Naive B cell (primary cell): ENCODE results near the gene PCSK5. TPM values are rescaled to one million over a fixed set of nuclear protein-coding genes. Genes with fewer than 3 reads are reported as not detected.

Experiments used
- ATAC-seq, 2 donors: fragments of 150-1000 bp; cut with Tn5 transposase; 2 replicates each; pipeline ENCODE4 v1.10.0; 2021; ENCODE audit warnings: low read depth in 2 of 2, mild to moderate bottlenecking in 2 of 2, moderate library complexity in 2 of 2
- DNase-seq: peaks from one replicate; pipeline ENCODE4 v3.0.0; 2022
- H3K27ac Mint-ChIP-seq, 6 donors: one replicate each; pipeline ENCODE4 v1.8.0; 2020 to 2022; ENCODE audit warnings: mild to moderate bottlenecking in 6 of 6, mixed read lengths in 6 of 6, moderate library complexity in 5 of 6, inconsistent platforms in 2 of 6
- H3K27me3 Mint-ChIP-seq, 3 donors: one replicate each; pipeline ENCODE4 v1.8.0; 2021 to 2022; ENCODE audit warnings: mixed read lengths in 3 of 3, mild to moderate bottlenecking in 1 of 3
- H3K36me3 Mint-ChIP-seq, 2 donors: one replicate each; pipeline ENCODE4 v1.8.0; 2020 to 2022; ENCODE audit warnings: mixed read lengths in 2 of 2, inconsistent platforms in 1 of 2, mild to moderate bottlenecking in 1 of 2
- H3K4me1 Mint-ChIP-seq, 3 donors: one replicate each; pipeline ENCODE4 v1.8.0; 2020 to 2022; ENCODE audit warnings: mixed read lengths in 3 of 3, inconsistent platforms in 1 of 3, mild to moderate bottlenecking in 1 of 3, moderate library complexity in 1 of 3
- H3K4me3 Mint-ChIP-seq, 8 donors: one replicate each; pipeline ENCODE4 v1.8.0; 2020 to 2022; ENCODE audit warnings: mild to moderate bottlenecking in 8 of 8, mixed read lengths in 8 of 8, moderate library complexity in 8 of 8, inconsistent platforms in 2 of 8
- H3K9me3 Mint-ChIP-seq, 7 donors: one replicate each; pipeline ENCODE4 v1.8.0; 2020 to 2022; ENCODE audit warnings: mixed read lengths in 7 of 7, mild to moderate bottlenecking in 5 of 7, inconsistent platforms in 2 of 7, moderate library complexity in 1 of 7
- polyA plus RNA-seq, 6 donors: library from polyadenylated mRNA; unstranded; fragments of 300-500 nt; fragmentation: Illumina TruSeq; gene quantifications; one replicate each; pipeline ENCODE4 v1.2.3, GENCODE V29; 2021; ENCODE audit warnings: low read depth in 6 of 6

Gene PCSK5
- polyA plus RNA-seq, 6 donors from 2014 or later = 0.05 TPM; not detected in 5

DNA sequence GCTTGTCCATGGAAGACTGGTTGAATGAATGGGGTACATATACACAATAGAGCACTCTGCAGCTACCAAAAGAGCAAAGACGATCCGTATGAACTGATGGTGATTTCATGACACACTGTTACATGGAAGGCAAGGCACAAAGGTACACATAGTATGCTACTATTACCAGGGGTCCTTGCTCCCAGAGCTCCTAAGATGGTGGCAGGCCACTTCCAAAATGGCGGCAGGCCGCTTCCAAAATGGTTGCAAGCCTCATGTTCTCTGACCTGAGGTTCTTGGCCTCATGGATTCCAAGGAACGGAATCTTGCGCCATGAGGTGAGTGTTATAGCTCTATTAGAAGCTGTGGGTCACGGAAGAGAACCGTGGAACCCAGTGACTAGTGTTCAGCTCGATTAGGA, 356.2 kb downstream of the PCSK5 start:
- DNase-seq = no peak
- H3K4me3 Mint-ChIP-seq = no peak overlapping the region
- H3K36me3 Mint-ChIP-seq = no peaks in the 10 kb centered on the region
- peaks cover 0 to 3% (median 0%) of the 10 kb centered on the region in 7 donors for H3K9me3 Mint-ChIP-seq
- no peak for ATAC-seq
- H3K4me1 Mint-ChIP-seq = no peaks in the 10 kb centered on the region
- no peak overlapping the region for H3K27ac Mint-ChIP-seq
- H3K27me3 Mint-ChIP-seq = peaks cover 0 to 6% (median 0%) of the 10 kb centered on the region in 3 donors

DNA sequence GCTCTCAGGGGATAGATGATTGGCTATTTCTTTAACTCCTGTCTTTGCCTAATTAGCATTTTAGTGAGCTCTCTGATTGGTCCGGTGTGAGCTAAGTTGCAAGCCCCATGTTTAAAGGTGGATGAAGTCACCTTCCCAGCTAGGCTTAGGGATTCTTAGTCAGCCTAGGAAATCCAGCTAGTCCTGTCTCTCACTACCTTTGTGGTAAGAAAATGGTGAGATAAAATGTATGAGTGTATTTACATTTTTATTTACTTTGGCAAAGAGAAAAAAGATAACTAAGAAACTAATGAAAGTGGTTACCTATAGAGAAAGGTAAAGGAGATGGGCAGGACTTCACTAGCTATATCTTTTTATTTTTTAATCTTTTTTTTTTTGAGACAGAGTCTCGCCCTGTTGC, 357.0 kb downstream of the PCSK5 start:
- ATAC-seq (no peak), DNase-seq (no peak)
- H3K9me3 Mint-ChIP-seq = peaks cover 0 to 3% (median 0%) of the 10 kb centered on the region in 7 donors
- no peak overlapping the region for H3K4me3 Mint-ChIP-seq
- no peak overlapping the region for H3K27ac Mint-ChIP-seq
- no peaks in the 10 kb centered on the region for H3K4me1 Mint-ChIP-seq
- H3K27me3 Mint-ChIP-seq = peaks cover 0 to 6% (median 0%) of the 10 kb centered on the region in 3 donors
- no peaks in the 10 kb centered on the region for H3K36me3 Mint-ChIP-seq

DNA sequence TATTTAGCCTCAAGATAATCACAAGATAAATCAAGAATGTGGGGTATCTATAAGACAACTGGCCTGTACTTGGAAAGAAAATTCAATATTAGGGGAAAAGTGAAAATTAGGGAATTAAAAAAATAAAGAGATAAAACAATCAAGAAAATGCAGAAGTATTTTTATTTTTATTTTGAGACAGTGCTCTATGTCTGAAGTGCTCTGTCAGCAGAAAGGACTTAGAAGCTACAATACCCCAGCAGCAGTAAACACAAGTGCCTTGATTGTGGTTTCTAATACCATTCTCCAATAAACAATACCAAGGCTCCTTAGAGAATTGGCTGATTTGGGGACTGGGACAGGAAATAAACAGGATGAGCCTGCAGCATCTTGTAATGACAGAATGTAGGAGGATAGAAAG, 358.8 kb downstream of the PCSK5 start:
- Mint-ChIP-seq H3K27me3 (peaks cover 0 to 3% (median 0%) of the 10 kb centered on the region in 3 donors), H3K4me1 (no peaks in the 10 kb centered on the region), H3K9me3 (peaks cover 0 to 3% (median 0%) of the 10 kb centered on the region in 7 donors), H3K27ac (no peak overlapping the region), H3K4me3 (no peak overlapping the region), H3K36me3 (no peaks in the 10 kb centered on the region)
- DNase-seq (no peak), ATAC-seq (no peak)

DNA sequence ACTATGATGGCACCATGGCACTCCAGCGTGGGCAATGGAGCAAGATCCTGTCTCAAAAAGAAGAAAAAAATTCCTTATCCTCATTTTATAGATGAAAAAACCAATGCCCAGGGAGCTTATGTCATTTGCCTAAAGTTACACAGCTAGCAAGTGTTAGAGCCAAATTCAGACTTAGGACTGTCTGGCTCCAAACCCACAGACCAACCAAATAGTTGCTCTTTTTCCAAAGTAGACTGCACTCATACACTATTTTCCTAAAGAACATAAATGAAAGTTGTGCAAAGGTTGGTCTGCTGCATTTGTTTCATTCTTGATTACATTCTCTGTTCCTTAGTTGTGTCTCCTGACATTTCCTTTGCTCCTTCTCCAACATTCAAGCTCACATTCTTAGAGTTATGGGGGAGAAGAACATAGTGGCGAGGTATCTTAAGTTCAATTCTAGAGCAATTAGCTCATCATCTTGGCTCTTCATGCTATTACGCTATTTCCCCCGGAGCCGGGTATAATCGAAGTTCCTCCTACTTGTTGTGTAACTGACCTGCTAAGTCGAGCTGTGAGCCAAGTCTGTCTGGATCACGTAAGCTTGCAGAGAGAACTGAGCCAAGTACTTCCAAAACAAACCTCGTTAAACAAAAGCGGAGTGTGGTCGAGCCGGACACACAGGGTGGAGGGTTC, 365.4 kb downstream of the PCSK5 start:
- Mint-ChIP-seq H3K4me3 (no peak overlapping the region), H3K36me3 (no peaks in the 10 kb centered on the region), H3K9me3 (peaks cover 0 to 5% (median 0%) of the 10 kb centered on the region in 7 donors), H3K4me1 (no peaks in the 10 kb centered on the region), H3K27me3 (peaks cover 0 to 15% (median 3%) of the 10 kb centered on the region in 3 donors), H3K27ac (no peak overlapping the region)
- no peak for ATAC-seq
- DNase-seq = no peak

DNA sequence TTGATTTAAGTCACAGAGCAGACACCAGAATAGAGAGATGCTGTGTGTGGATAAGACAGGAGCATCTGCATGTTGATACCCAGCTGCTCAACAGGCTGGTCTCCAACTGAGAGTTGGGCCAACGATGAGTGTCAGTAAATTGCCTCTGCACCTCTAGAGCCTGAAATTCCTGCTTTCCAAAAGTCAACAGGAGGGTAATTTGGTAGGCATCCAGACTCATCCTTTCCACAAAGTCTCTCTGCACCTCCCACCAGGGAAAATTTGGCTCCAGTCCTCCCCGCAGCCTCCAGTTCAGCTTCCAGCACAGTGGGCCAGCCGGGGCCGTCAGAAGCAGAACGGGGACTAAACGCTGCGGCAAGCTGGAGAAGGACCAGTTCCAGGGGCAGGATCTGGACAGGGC, 366.8 kb downstream of the PCSK5 start:
- Mint-ChIP-seq H3K36me3 (no peaks in the 10 kb centered on the region), H3K27me3 (peaks cover 0 to 15% (median 3%) of the 10 kb centered on the region in 3 donors), H3K4me1 (no peaks in the 10 kb centered on the region), H3K4me3 (no peak overlapping the region), H3K9me3 (peaks cover 0 to 8% (median 5%) of the 10 kb centered on the region in 7 donors), H3K27ac (no peak overlapping the region)
- no peak for ATAC-seq
- no peak for DNase-seq

DNA sequence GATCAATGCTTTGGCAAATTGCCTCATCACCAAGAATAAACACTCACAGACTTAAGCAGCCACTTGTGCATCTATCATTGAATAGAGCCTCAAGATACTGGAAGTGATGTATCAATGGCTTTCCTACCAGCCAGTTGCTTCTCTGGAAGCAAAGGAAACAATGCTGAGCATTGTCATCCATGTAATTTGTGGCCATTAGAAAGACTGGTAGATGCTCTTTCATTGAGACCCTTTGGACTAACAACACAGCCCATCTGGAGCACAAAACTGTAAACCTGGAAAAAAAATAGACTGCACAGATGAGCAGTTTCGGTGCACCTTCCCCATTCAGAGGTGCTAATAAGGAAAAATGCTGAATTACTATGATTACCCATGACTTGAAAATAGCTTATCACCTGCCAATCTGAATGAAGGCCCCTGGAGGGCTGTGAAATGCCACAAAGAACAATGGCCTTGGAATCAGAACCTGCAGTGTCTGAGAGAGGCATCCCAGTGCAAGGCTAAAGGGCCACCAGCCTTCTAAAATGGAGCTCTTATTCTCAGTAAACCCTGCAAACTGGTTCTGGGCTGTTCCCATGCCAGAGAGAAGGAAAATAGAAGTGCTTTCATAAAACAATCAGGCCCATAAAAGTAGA, 376.3 kb downstream of the PCSK5 start:
- peaks cover 4 to 15% (median 6%) of the 10 kb centered on the region in 7 donors for H3K9me3 Mint-ChIP-seq
- DNase-seq (no peak), ATAC-seq (no peak)
- H3K27ac Mint-ChIP-seq = no peak overlapping the region
- no peak overlapping the region for H3K4me3 Mint-ChIP-seq
- H3K36me3 Mint-ChIP-seq = no peaks in the 10 kb centered on the region
- H3K27me3 Mint-ChIP-seq = peaks cover 0 to 7% (median 0%) of the 10 kb centered on the region in 3 donors
- no peaks in the 10 kb centered on the region for H3K4me1 Mint-ChIP-seq

DNA sequence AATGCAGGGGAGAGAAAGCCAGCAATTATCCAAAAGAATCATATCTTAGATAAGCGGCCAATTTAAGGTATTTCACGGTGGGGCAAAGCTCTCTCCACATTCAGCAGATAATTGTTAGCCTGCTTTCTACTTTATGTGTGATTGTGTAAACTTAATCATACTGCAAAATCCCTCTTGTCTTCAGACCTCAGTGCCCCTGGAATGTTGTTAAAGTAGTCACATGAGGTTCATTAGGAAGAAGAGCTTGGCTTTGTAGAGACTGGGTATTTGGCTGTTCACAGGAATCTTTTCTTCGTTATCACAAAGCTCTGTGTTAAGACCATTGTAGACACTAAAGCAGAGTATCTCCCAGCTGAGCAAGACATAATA, 376.8 kb downstream of the PCSK5 start:
- Mint-ChIP-seq H3K4me3 (no peak overlapping the region), H3K9me3 (peaks cover 4 to 14% (median 5%) of the 10 kb centered on the region in 7 donors), H3K27ac (no peak overlapping the region), H3K36me3 (no peaks in the 10 kb centered on the region), H3K27me3 (peaks cover 0 to 7% (median 0%) of the 10 kb centered on the region in 3 donors), H3K4me1 (no peaks in the 10 kb centered on the region)
- ATAC-seq = no peak
- no peak for DNase-seq

DNA sequence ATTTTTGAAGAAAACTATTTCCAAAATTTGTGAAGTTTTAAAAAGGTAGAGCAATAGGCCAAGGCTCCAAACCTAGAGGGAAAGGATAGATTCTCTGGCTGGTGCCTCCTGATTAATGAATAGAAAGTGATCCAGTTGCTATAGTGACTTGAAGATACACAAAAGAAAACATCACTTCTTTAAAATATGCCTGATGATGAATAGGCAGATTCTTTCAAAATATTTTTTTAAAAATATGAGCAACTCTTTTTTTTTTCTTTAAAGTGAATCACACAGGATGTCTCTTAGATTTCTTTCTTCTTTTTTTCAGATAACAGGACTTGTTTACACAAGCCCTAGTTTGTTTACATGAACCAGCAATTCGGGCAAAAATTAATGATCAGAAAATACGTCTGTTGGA, 379.3 kb downstream of the PCSK5 start:
- H3K27me3 Mint-ChIP-seq = peaks cover 0 to 4% (median 0%) of the 10 kb centered on the region in 3 donors
- H3K4me3 Mint-ChIP-seq = no peak overlapping the region
- H3K4me1 Mint-ChIP-seq = no peaks in the 10 kb centered on the region
- H3K36me3 Mint-ChIP-seq = no peaks in the 10 kb centered on the region
- DNase-seq (no peak), ATAC-seq (no peak)
- no peak overlapping the region for H3K27ac Mint-ChIP-seq
- peaks cover 0 to 2% (median 0%) of the 10 kb centered on the region in 7 donors for H3K9me3 Mint-ChIP-seq

DNA sequence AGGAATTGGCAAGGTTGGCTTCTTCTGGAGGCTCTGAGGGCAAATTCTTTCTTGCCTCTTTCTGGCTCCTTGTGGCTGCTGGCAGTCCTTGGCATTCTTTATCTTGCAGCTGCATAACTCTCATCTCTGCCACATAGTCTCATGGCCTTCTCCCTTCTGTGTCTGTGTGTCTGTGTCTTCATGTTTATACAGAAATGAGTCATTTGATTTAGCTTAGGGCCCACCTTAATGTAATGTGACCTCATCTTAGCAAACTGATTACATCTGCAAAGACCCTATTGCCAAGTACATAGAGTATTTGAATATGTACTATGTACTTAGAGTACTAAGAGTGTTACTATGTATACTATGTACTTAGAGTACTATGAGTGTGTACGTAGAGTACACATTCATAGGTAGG, 381.3 kb downstream of the PCSK5 start:
- ATAC-seq (no peak), DNase-seq (no peak)
- no peak overlapping the region for H3K4me3 Mint-ChIP-seq
- no peak overlapping the region for H3K27ac Mint-ChIP-seq
- H3K9me3 Mint-ChIP-seq = peaks cover 0 to 2% (median 0%) of the 10 kb centered on the region in 7 donors
- no peaks in the 10 kb centered on the region for H3K36me3 Mint-ChIP-seq
- peaks cover 0 to 4% (median 0%) of the 10 kb centered on the region in 3 donors for H3K27me3 Mint-ChIP-seq
- no peaks in the 10 kb centered on the region for H3K4me1 Mint-ChIP-seq

DNA sequence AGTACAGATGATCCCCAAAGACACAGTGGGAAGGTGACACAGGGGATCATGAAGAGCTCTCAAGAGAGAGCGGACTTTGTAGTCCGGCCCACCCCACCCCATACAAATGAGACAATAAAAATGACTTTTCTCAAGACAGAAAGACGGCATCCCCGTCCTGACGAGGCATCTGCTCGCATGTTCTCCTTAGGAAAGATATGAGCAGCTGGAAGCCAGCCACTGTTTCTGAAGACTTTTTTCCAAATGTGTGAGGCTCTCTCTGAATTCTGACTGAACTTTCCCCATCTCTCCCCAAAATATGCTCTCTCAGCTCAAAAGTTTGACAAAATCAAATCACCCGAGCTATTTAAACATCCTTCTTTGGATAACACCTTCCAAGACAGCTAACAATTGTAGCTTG, 398.6 kb downstream of the PCSK5 start:
- H3K27me3 Mint-ChIP-seq = peaks cover 5 to 10% (median 5%) of the 10 kb centered on the region in 3 donors
- H3K27ac Mint-ChIP-seq = no peak overlapping the region
- ATAC-seq (no peak), DNase-seq (no peak)
- no peaks in the 10 kb centered on the region for H3K36me3 Mint-ChIP-seq
- peaks cover 0 to 2% (median 0%) of the 10 kb centered on the region in 7 donors for H3K9me3 Mint-ChIP-seq
- H3K4me3 Mint-ChIP-seq = peak overlapping the region in 1 of 8 donors; percentile 35
- peaks cover 0 to 8% (median 5%) of the 10 kb centered on the region in 3 donors for H3K4me1 Mint-ChIP-seq

DNA sequence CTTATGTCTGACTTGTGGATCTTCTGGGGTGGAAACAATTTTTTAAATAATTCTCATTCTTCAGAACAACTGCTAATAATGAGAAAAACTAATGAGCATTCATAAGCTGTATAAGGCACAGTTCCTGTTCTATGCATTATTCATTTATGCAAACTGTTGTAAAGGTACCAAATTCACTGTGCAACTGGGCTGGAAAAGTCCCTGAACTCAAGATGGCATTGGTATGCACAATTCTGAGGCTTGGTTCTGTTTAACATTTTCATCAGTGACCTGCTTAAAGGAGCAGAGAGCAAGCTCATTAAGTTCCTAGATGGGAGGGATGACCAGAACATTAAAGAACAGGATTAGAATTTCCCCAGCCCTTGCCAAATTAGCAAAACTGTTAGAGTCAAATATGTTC, 399.2 kb downstream of the PCSK5 start:
- peaks cover 5 to 10% (median 5%) of the 10 kb centered on the region in 3 donors for H3K27me3 Mint-ChIP-seq
- ATAC-seq = no peak
- no peak overlapping the region for H3K4me3 Mint-ChIP-seq

DNA sequence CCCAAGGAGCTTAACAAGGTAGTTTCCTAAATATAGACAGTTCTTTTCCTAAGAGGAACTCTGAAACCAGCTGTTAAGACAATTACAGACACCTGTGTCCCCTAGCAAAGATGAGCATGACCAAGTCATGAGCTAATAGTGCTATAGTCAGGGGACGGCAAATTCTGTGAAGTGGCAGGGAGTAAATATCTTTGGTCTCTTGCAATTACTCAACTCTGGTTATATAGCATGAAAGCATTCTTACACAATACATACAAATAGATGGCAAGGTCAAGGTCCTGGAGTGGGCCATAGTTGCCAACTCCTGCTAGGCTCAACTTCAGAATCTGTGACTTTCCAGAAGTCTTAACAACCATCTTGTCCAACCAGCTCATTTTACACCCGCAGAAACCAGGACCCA, 400.1 kb downstream of the PCSK5 start:
- Mint-ChIP-seq H3K4me1 (peaks cover 4 to 14% (median 5%) of the 10 kb centered on the region in 3 donors), H3K27ac (no peak overlapping the region), H3K9me3 (no peaks in the 10 kb centered on the region), H3K27me3 (peaks cover 5% of the 10 kb centered on the region in 3 donors), H3K36me3 (no peaks in the 10 kb centered on the region), H3K4me3 (no peak overlapping the region)
- DNase-seq (no peak), ATAC-seq (no peak)

More for the DNA sequence above, 399.2 kb downstream of the PCSK5 start:
- Mint-ChIP-seq H3K36me3 (no peaks in the 10 kb centered on the region), H3K4me1 (peaks cover 0 to 9% (median 5%) of the 10 kb centered on the region in 3 donors), H3K27ac (no peak overlapping the region), H3K9me3 (no peaks in the 10 kb centered on the region)
- DNase-seq = no peak

DNA sequence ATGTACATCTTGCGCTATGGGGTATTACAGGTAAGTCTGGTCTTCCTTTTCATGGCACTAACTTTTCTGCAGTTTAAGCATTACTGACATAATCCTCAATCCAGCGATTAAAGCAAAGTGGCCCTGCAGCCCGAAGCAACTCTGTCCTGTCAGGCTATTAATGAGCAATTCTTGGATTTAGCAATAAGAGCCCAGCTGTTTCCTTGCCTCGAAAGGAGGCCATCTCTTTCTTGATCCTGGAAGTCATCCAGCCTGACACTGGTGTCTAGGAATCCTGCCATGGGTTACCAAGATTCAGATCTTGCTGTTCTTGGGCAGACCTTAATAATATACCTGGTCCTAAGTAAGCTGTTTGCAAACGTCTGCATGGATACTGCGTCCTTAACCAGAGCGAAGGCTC, 401.8 kb downstream of the PCSK5 start:
- no peak overlapping the region for H3K27ac Mint-ChIP-seq
- H3K27me3 Mint-ChIP-seq = peaks cover 0 to 5% (median 3%) of the 10 kb centered on the region in 3 donors
- DNase-seq (no peak), ATAC-seq (no peak)
- H3K9me3 Mint-ChIP-seq = no peaks in the 10 kb centered on the region
- H3K4me1 Mint-ChIP-seq = peaks cover 4 to 14% (median 5%) of the 10 kb centered on the region in 3 donors
- H3K4me3 Mint-ChIP-seq = no peak overlapping the region
- H3K36me3 Mint-ChIP-seq = no peaks in the 10 kb centered on the region

DNA sequence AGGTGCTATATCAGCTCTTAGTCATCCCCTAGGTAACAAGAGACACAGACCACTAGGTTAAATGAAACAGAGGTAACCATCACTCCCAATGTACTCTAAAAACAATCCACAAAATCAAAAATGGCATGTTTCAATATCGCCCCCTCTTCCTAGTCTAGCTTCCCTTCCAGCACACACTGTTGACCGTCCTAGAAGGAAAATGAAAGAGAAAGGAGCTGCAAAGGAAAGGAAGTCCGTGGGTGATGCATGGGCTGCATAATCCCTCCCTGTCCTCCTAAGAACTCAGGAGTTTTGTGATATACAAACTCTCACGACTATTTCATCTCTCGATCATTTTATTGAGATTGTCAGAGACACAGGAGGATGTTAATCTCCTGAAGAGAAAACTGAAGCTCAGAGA, 402.2 kb downstream of the PCSK5 start:
- Mint-ChIP-seq H3K4me1 (peaks cover 4 to 14% (median 5%) of the 10 kb centered on the region in 3 donors), H3K36me3 (no peaks in the 10 kb centered on the region), H3K27ac (no peak overlapping the region), H3K27me3 (peaks cover 3 to 9% (median 4%) of the 10 kb centered on the region in 3 donors), H3K4me3 (no peak overlapping the region), H3K9me3 (no peaks in the 10 kb centered on the region)
- DNase-seq (no peak), ATAC-seq (no peak)
